ENCODE data around the gene EDN1.

GRCh38 chr6:12328701-12329100 is 38.5 kb downstream of the EDN1 start:
- TF ChIP-seq EZH2 (IDR thresholded peaks at IDR 0.05; ENCODE audit: insufficient read depth, poor library complexity, severe bottlenecking) (no peak), EZH2phosphoT487 (IDR thresholded peaks at IDR 0.05; ENCODE audit: insufficient read depth, low read depth) (no peak)

Measured in GM23248 (cell line).